CD14-positive monocyte (primary cell): Measurements from ENCODE around the gene NETO1. TPM values are rescaled to one million over a fixed set of nuclear protein-coding genes. Genes with fewer than 3 reads are reported as not detected.

Experiments used
- DNase-seq, 3 donors: peaks; one replicate each; pipeline ENCODE4 v3.0.0-alpha.2; 2011 to 2022
- H2AFZ ChIP-seq: 2 replicates; pipeline ENCODE4 v1.6.0; 2012; ENCODE audit warnings: mild to moderate bottlenecking, low read depth, low read length, inconsistent platforms; ENCODE audit not compliant: insufficient read depth, poor library complexity, severe bottlenecking
- H3K27ac ChIP-seq, 2 donors: 1 replicate in 1 of 2; 2 replicates in 1 of 2; pipeline ENCODE4 v1.5.1; 2012 to 2013; ENCODE audit warnings: low read length in 2 of 2, control low read depth in 1 of 2, inconsistent platforms in 1 of 2, low read depth in 1 of 2, mild to moderate bottlenecking in 1 of 2
- H3K27me3 ChIP-seq, 2 donors: one replicate each; pipeline versions ENCODE4 v1.6.0 to v1.6.1; 2011 to 2013; ENCODE audit warnings: low read length in 2 of 2; ENCODE audit not compliant: control insufficient read depth in 2 of 2, insufficient read depth in 2 of 2
- H3K36me3 ChIP-seq, 2 donors: replicated peaks in 1 of 2; 1 replicate in 1 of 2; 2 replicates in 1 of 2; pipeline versions ENCODE4 v1.5.1 to v1.6.1; 2012 to 2013; ENCODE audit warnings: low read length in 2 of 2, control low read depth in 1 of 2, inconsistent platforms in 1 of 2, mild to moderate bottlenecking in 1 of 2; ENCODE audit not compliant: insufficient read depth in 2 of 2, control insufficient read depth in 1 of 2
- H3K4me1 ChIP-seq, 2 donors: 1 replicate in 1 of 2; 2 replicates in 1 of 2; pipeline versions ENCODE4 v1.5.1 to v1.6.1; 2012 to 2013; ENCODE audit warnings: low read length in 2 of 2, control low read depth in 1 of 2, inconsistent platforms in 1 of 2, mild to moderate bottlenecking in 1 of 2, moderate library complexity in 1 of 2; ENCODE audit not compliant: insufficient read depth in 2 of 2, control insufficient read depth in 1 of 2
- H3K4me2 ChIP-seq: replicated peaks from 2 replicates; pipeline ENCODE3; 2012; ENCODE audit warnings: low read length, moderate library complexity, mild to moderate bottlenecking; ENCODE audit not compliant: poor library complexity, severe bottlenecking; ENCODE audit errors: extremely low read depth
- H3K4me3 ChIP-seq, 3 experiments: fragments of 200-600 bp in 1 of 3; sonication (generic) in 1 of 3; replicated peaks in 1 of 3; 1 replicate in 2 of 3; 2 replicates in 1 of 3; pipeline ENCODE4 v1.5.1; 2011 to 2013; ENCODE audit warnings: low read length in 3 of 3, mild to moderate bottlenecking in 3 of 3, control low read depth in 2 of 3, low read depth in 2 of 3, inconsistent platforms in 1 of 3, moderate library complexity in 1 of 3
- H3K79me2 ChIP-seq: 2 replicates; pipeline ENCODE4 v1.6.0; 2012; ENCODE audit warnings: mild to moderate bottlenecking, control low read depth, inconsistent platforms, low read length, moderate library complexity; ENCODE audit not compliant: insufficient read depth
- H3K9ac ChIP-seq: 2 replicates; pipeline ENCODE4 v1.6.0; 2017; ENCODE audit warnings: low read length, mild to moderate bottlenecking; ENCODE audit not compliant: insufficient read depth, poor library complexity, severe bottlenecking
- H3K9me3 ChIP-seq, 2 donors: replicated peaks in 1 of 2; 1 replicate in 1 of 2; 2 replicates in 1 of 2; pipeline versions ENCODE4 v1.5.1 to v1.6.1; 2012 to 2013; ENCODE audit warnings: low read length in 2 of 2, control low read depth in 1 of 2; ENCODE audit not compliant: control insufficient read depth in 1 of 2, insufficient read depth in 1 of 2
- H4K20me1 ChIP-seq: 2 replicates; pipeline ENCODE4 v1.6.0; 2012; ENCODE audit warnings: mild to moderate bottlenecking, low read length, control low read depth, moderate library complexity; ENCODE audit not compliant: insufficient read depth
- H3K27ac Mint-ChIP-seq, 7 donors: one replicate each; pipeline ENCODE4 v1.8.0; 2020; ENCODE audit warnings: mild to moderate bottlenecking in 7 of 7, mixed read lengths in 7 of 7, moderate library complexity in 6 of 7, inconsistent platforms in 2 of 7
- H3K27me3 Mint-ChIP-seq, 3 donors: one replicate each; pipeline ENCODE4 v1.8.0; 2021 to 2022; ENCODE audit warnings: low read depth in 3 of 3, mild to moderate bottlenecking in 3 of 3, mixed read lengths in 3 of 3, moderate library complexity in 3 of 3, inconsistent platforms in 1 of 3
- H3K36me3 Mint-ChIP-seq, 2 donors: one replicate each; pipeline ENCODE4 v1.8.0; 2020; ENCODE audit warnings: mixed read lengths in 2 of 2, inconsistent platforms in 1 of 2, mild to moderate bottlenecking in 1 of 2
- H3K4me1 Mint-ChIP-seq: one replicate; pipeline ENCODE4 v1.8.0; 2020; ENCODE audit warnings: mild to moderate bottlenecking, mixed read lengths
- H3K4me3 Mint-ChIP-seq, 2 donors: one replicate each; pipeline ENCODE4 v1.8.0; 2020; ENCODE audit warnings: mild to moderate bottlenecking in 2 of 2, mixed read lengths in 2 of 2, moderate library complexity in 1 of 2
- H3K9me3 Mint-ChIP-seq, 7 donors: one replicate each; pipeline ENCODE4 v1.8.0; 2020 to 2022; ENCODE audit warnings: mixed read lengths in 7 of 7, mild to moderate bottlenecking in 6 of 7, moderate library complexity in 6 of 7, inconsistent platforms in 2 of 7
- WGBS: methylation state at CpG from one replicate; pipeline ENCODE4 v1.1.5; 2013; ENCODE audit warnings: missing lambda C conversion rate; ENCODE audit not compliant: insufficient coverage; 5-methylcytosine and 5-hydroxymethylcytosine counted together
- intact Hi-C, 2 donors: fragments of 100-400 bp; cut with micrococcal nuclease; formaldehyde crosslinking; loops; one replicate each; pipeline versions ENCODE4 v1.15.0 to v1.15.1; 2023
- polyA plus RNA-seq, 3 donors: library from polyadenylated mRNA; depleted of rRNA in 1 of 3; unstranded in 2 of 3; stranded (reverse) in 1 of 3; fragments of 300-500 nt in 2 of 3; fragments of >200 nt in 1 of 3; fragmentation: Illumina TruSeq in 2 of 3; gene quantifications; 1 replicate in 2 of 3; 2 replicates in 1 of 3; pipeline ENCODE4 v1.2.3, GENCODE V29; 2012 to 2021
- small RNA-seq: library from RNA; depleted of rRNA; stranded (forward); fragments of <200 nt; gene quantifications from one replicate; pipeline ENCODE3, GENCODE V24; 2012; ENCODE audit warnings: low read depth; ENCODE audit not compliant: insufficient read length
- TF ChIP-seq, protein P1 (sequence below): fragments of 200-600 bp; IDR thresholded peaks from one replicate; pipeline ENCODE4 v1.8.0; 2022; ENCODE audit warnings: antibody characterized with exemption, mild to moderate bottlenecking

The NETO1 gene
- polyA plus RNA-seq, 3 donors = not detected

DNA sequence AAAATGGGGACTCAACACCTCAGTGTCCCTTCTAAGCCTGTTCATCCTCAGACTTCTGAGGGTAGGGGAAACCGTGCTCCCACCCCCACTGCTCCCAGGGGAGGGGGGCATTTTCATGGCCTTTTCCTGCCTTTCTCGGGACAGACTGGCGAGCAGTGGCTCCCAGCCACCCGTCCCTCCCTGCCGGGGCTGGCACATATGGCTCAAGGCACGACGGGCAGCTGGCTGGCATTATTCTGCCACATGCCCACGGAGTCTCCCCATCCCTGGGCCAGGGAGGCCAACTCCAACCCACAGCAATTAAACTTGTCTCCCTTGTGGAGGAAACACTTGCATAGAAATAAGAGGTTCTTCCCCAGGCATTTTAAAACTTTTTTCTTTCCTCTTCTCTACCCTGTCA, 175.2 kb downstream of the NETO1 start:
- H3K27ac ChIP-seq = no peak overlapping the region
- no peak overlapping the region for H3K4me3 Mint-ChIP-seq
- no peak for DNase-seq
- H3K36me3 Mint-ChIP-seq = no peaks in the 10 kb centered on the region
- intact Hi-C loops = no loop called here
- peaks cover 0 to 4% (median 0%) of the 10 kb centered on the region in 3 donors for H3K27me3 Mint-ChIP-seq
- TF ChIP-seq, protein P1, sequence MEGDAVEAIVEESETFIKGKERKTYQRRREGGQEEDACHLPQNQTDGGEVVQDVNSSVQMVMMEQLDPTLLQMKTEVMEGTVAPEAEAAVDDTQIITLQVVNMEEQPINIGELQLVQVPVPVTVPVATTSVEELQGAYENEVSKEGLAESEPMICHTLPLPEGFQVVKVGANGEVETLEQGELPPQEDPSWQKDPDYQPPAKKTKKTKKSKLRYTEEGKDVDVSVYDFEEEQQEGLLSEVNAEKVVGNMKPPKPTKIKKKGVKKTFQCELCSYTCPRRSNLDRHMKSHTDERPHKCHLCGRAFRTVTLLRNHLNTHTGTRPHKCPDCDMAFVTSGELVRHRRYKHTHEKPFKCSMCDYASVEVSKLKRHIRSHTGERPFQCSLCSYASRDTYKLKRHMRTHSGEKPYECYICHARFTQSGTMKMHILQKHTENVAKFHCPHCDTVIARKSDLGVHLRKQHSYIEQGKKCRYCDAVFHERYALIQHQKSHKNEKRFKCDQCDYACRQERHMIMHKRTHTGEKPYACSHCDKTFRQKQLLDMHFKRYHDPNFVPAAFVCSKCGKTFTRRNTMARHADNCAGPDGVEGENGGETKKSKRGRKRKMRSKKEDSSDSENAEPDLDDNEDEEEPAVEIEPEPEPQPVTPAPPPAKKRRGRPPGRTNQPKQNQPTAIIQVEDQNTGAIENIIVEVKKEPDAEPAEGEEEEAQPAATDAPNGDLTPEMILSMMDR = no peak
- peaks cover 0 to 2% (median 0%) of the 10 kb centered on the region in 7 donors for H3K9me3 Mint-ChIP-seq
- no peaks in the 10 kb centered on the region for H4K20me1 ChIP-seq
- H3K79me2 ChIP-seq = no peaks in the 10 kb centered on the region
- no peaks in the 10 kb centered on the region for H3K4me1 ChIP-seq
- H3K27me3 ChIP-seq = no peaks in the 10 kb centered on the region
- no peaks in the 10 kb centered on the region for H3K4me1 Mint-ChIP-seq
- H2AFZ ChIP-seq = no peak overlapping the region
- 61% methylated on average over 6 of the region's 8 CpGs for WGBS
- H3K9me3 ChIP-seq = no peaks in the 10 kb centered on the region
- H3K9ac ChIP-seq = no peak overlapping the region
- H3K4me2 ChIP-seq = no peak overlapping the region
- no peaks in the 10 kb centered on the region for H3K36me3 ChIP-seq
- H3K27ac Mint-ChIP-seq = no peak overlapping the region
- no peak overlapping the region for H3K4me3 ChIP-seq

Small RNA genes lying within 50 kb of the gene (small RNA-seq; reads per million reads assigned to genes)
- gene MIR548AV = not detected
- 0.71 reads per million for gene RNA5SP460
